ENCODE measurements around the gene TNIP3.
"Not testable (repeated sequence)": the region's sequence is repeated elsewhere in the genome, so short reads cannot be mapped to it uniquely, and the experiment has no call there.

The TNIP3 gene

GRCh38 chr4:121177246-121178137 is 13.4 kb upstream of the TNIP3 start:
- DNase-seq, result no peak

GRCh38 chr4:121176082-121176934 is 12.2 kb upstream of the TNIP3 start:
- no peak for DNase-seq

- DNase-seq, result not testable (repeated sequence)
These were observed 7.4 kb upstream of the TNIP3 start for GRCh38 chr4:121171477-121171876.

- DNase-seq, result no peak
These were observed 4.5 kb upstream of the TNIP3 start for GRCh38 chr4:121168446-121169281.

GRCh38 chr4:121166976-121167375 is 2.9 kb upstream of the TNIP3 start:
- DNase-seq, result no peak

- DNase-seq, result no peak
These were observed 1.1 kb upstream of the TNIP3 start for GRCh38 chr4:121165206-121165605.

GRCh38 chr4:121156822-121157769 is 7.0 kb downstream of the TNIP3 start:
- DNase-seq, result peak; percentile 25

- no peak for DNase-seq
These were observed 8.2 kb downstream of the TNIP3 start for GRCh38 chr4:121155893-121156292.

GRCh38 chr4:121154103-121154515 is 10.0 kb downstream of the TNIP3 start:
- no peak for DNase-seq

GRCh38 chr4:121151942-121152341 is 12.2 kb downstream of the TNIP3 start:
- DNase-seq, result no peak

GRCh38 chr4:121150486-121150885 is 13.6 kb downstream of the TNIP3 start:
- no peak for DNase-seq

GRCh38 chr4:121150003-121150402 is 14.1 kb downstream of the TNIP3 start:
- no peak for DNase-seq

GRCh38 chr4:121148621-121149020 is 15.5 kb downstream of the TNIP3 start:
- no peak for DNase-seq

GRCh38 chr4:121148000-121148399 is 16.1 kb downstream of the TNIP3 start:
- no peak for DNase-seq

GRCh38 chr4:121146530-121146929 is 17.6 kb downstream of the TNIP3 start:
- DNase-seq, result no peak

- DNase-seq, result no peak
These were observed 18.7 kb downstream of the TNIP3 start for GRCh38 chr4:121145430-121145829.

- no peak for DNase-seq
These were observed 20.1 kb downstream of the TNIP3 start for GRCh38 chr4:121144021-121144420.

- no peak for DNase-seq
These were observed 21.0 kb downstream of the TNIP3 start for GRCh38 chr4:121143131-121143530.

GRCh38 chr4:121140716-121141460 is 23.2 kb downstream of the TNIP3 start:
- DNase-seq, result no peak

GRCh38 chr4:121139533-121140222 is 24.4 kb downstream of the TNIP3 start:
- DNase-seq, result no peak

Measured in effector CD8-positive, alpha-beta T cell (primary cell).